Activated CD4-positive, alpha-beta memory T cell treated with anti-CD3 and anti-CD28 coated beads for 36 hours (primary cell): ENCODE data around the gene PLEKHF1. TPM values are rescaled to one million over a fixed set of nuclear protein-coding genes. Genes with fewer than 3 reads are reported as not detected.

Experiments used
- CTCF ChIA-PET: fragments of 350-600 bp; sonication (Branson Sonifier 250); formaldehyde crosslinking; loops from one replicate; lab custom pipeline; 2021; ENCODE audit warnings: antibody characterized with exemption, inconsistent platforms; lab: Charles Lee
- POLR2A ChIA-PET: fragments of 350-600 bp; sonication (Branson Sonifier 250); formaldehyde crosslinking; loops from one replicate; lab custom pipeline; 2021; ENCODE audit warnings: antibody characterized with exemption; lab: Charles Lee
- DNase-seq: peaks from one replicate; pipeline ENCODE4 v3.0.0-alpha.2; 2020
- H3K27ac Mint-ChIP-seq: one replicate; pipeline ENCODE4 v1.8.0; 2021; ENCODE audit warnings: mixed read lengths
- H3K27me3 Mint-ChIP-seq: one replicate; pipeline ENCODE4 v1.8.0; 2021; ENCODE audit warnings: mixed read lengths
- H3K36me3 Mint-ChIP-seq: one replicate; pipeline ENCODE4 v1.8.0; 2021; ENCODE audit warnings: mixed read lengths
- H3K4me1 Mint-ChIP-seq: one replicate; pipeline ENCODE4 v1.8.0; 2021; ENCODE audit warnings: low read depth, mixed read lengths
- H3K4me3 Mint-ChIP-seq: one replicate; pipeline ENCODE4 v1.8.0; 2021; ENCODE audit warnings: mild to moderate bottlenecking, mixed read lengths
- H3K9me3 Mint-ChIP-seq: one replicate; pipeline ENCODE4 v1.8.0; 2021; ENCODE audit warnings: mixed read lengths
- intact Hi-C: fragments of 100-400 bp; cut with micrococcal nuclease; formaldehyde crosslinking; loops from one replicate; pipeline ENCODE4 v1.15.1; 2023
- total RNA-seq, 2 experiments: library from RNA; stranded (reverse); gene quantifications; one replicate each; pipeline ENCODE4 v1.2.3, GENCODE V29; 2021

Gene PLEKHF1
- total RNA-seq, 2 experiments from 2014 or later = 23.6 to 24.3 TPM

DNA sequence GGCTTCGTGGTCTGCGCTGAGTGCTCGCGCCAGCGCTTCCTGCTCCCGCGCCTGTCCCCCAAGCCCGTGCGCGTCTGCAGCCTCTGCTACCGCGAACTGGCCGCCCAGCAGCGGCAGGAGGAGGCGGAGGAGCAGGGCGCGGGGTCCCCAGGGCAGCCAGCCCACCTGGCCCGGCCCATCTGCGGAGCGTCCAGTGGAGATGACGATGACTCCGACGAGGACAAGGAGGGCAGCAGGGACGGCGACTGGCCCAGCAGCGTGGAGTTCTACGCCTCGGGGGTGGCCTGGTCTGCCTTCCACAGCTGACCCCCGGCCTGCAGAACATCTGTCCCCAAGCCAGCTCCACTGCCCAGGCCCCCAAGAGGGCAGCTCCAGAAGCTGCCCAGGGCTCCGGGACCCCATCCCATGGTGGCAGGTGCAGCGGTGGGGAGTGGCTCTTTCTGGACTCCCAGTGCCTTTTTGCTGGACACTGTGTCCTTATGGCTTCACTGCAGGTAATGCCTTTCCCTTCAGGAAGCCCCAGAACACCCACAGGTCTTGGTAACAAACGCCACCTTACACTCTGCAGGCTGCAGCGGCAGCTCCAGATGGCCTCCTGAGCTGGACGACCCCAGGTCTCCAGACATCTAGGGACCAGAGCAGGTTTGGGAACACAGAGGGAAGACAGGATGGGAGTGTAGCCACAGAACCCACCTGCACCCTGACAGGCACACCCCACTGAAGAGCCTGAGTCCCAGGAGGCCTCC, 9.3 kb downstream of the PLEKHF1 start:
- no peak overlapping the region for H3K4me3 Mint-ChIP-seq
- POLR2A ChIA-PET = interaction anchor here (0.5 kb wide), 1 partner anchor 67 kb away, joined by 3 read pairs; no protein-coding TSS in a partner anchor
- H3K4me1 Mint-ChIP-seq = peaks cover 85% of the 10 kb centered on the region
- H3K27ac Mint-ChIP-seq = peak overlapping the region; percentile 18
- intact Hi-C loops = loop anchor here (5.0 kb wide), 1 partner anchor 1538 kb away; no protein-coding TSS in a partner anchor
- no peaks in the 10 kb centered on the region for H3K27me3 Mint-ChIP-seq
- peaks cover 55% of the 10 kb centered on the region for H3K36me3 Mint-ChIP-seq
- no peak for DNase-seq
- CTCF ChIA-PET = interaction anchor here (3.4 to 4.7 kb wide), 2 partner anchors 12 to 64 kb away, joined by 16 to 45 read pairs; no protein-coding TSS in a partner anchor
- H3K9me3 Mint-ChIP-seq = no peaks in the 10 kb centered on the region

DNA sequence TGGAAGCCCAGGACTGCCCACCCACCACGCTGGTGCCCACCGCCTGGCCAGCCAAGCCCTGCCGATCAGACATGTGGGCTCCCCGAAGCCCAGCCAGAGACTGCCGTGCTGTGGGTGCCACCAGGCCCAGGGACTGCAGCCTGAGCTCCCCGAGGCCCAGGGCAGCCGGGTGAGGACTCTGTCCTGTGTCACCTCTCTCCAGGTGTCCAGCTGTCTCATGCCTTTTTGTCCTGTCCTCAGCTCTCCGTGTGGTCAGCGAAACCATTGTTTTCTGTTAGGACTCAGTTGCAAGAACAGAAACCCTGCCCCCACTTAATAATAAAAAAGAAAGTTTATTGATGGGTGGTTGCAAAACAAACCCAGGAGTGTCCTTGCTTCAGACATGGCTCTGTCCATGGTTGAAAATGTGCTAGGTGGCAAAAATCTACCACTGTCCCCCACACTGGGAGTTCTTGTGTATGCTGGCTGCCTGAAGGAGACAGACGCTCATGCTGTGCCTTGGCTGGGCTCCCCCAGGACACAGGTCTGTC, 9.9 kb downstream of the PLEKHF1 start:
- Mint-ChIP-seq H3K4me1 (peaks cover 85% of the 10 kb centered on the region), H3K9me3 (no peaks in the 10 kb centered on the region), H3K36me3 (peaks cover 49% of the 10 kb centered on the region), H3K27ac (peak overlapping the region; percentile 64), H3K4me3 (no peak overlapping the region), H3K27me3 (no peaks in the 10 kb centered on the region)
- CTCF ChIA-PET = interaction anchor here (0.8 to 4.7 kb wide), 2 partner anchors 64 to 65 kb away, joined by 3 to 45 read pairs; no protein-coding TSS in a partner anchor
- POLR2A ChIA-PET = interaction anchor here (0.7 kb wide), 1 partner anchor 9 kb away, joined by 3 read pairs; no protein-coding TSS in a partner anchor
- intact Hi-C loops = no loop called here
- DNase-seq = no peak

DNA sequence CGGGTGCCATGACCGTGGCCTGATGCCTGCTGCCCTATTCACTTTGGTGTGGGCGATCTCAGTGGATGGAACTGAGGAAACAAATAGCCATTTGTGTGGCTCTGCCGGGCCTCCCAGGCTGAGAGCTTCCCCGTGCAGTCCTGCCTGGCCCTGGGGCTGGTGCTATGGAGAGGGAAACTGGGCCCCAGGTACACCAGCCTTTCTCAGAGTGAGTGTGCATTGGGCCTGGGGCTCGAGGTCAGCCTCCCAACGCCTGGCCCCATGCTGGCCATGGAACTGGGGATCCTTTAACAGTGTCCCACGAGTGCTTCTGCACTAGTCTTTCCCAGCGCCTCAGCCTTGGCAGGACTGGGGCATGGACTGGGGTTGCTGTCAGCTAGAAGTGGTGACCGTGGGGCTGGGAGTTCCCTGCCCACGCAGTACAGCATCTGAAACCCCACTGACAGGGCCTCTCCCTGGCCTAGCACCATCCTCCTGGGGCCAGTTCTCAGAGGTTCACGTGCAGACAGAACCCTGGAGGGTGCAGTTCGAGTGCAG, 10.5 kb downstream of the PLEKHF1 start:
- no peaks in the 10 kb centered on the region for H3K27me3 Mint-ChIP-seq
- H3K27ac Mint-ChIP-seq = peak overlapping the region; percentile 64
- intact Hi-C loops = no loop called here
- H3K36me3 Mint-ChIP-seq = peaks cover 46% of the 10 kb centered on the region
- POLR2A ChIA-PET = interaction anchor here (0.7 kb wide), 1 partner anchor 10 kb away, joined by 3 read pairs; no protein-coding TSS in a partner anchor
- H3K4me1 Mint-ChIP-seq = peaks cover 85% of the 10 kb centered on the region
- H3K9me3 Mint-ChIP-seq = no peaks in the 10 kb centered on the region
- no peak for DNase-seq
- no peak overlapping the region for H3K4me3 Mint-ChIP-seq
- CTCF ChIA-PET = interaction anchor here (0.8 kb wide), 1 partner anchor 65 kb away, joined by 3 read pairs; no protein-coding TSS in a partner anchor

GRCh38 chr19:29676586-29676985, 11.3 kb downstream of the PLEKHF1 start:
- Mint-ChIP-seq H3K27ac (peak overlapping the region; percentile 61), H3K4me1 (peaks cover 85% of the 10 kb centered on the region), H3K4me3 (no peak overlapping the region), H3K9me3 (no peaks in the 10 kb centered on the region), H3K36me3 (peaks cover 37% of the 10 kb centered on the region), H3K27me3 (no peaks in the 10 kb centered on the region)
- POLR2A ChIA-PET = interaction anchor here (6.3 kb wide), 1 partner anchor 9 kb away, joined by 37 read pairs; the partner anchor contains the start of gene PLEKHF1
- no peak for DNase-seq
- intact Hi-C loops = no loop called here
- CTCF ChIA-PET = interaction anchor here (1.9 to 4.2 kb wide), 2 partner anchors 9 to 66 kb away, joined by 11 to 21 read pairs; no protein-coding TSS in a partner anchor

DNA sequence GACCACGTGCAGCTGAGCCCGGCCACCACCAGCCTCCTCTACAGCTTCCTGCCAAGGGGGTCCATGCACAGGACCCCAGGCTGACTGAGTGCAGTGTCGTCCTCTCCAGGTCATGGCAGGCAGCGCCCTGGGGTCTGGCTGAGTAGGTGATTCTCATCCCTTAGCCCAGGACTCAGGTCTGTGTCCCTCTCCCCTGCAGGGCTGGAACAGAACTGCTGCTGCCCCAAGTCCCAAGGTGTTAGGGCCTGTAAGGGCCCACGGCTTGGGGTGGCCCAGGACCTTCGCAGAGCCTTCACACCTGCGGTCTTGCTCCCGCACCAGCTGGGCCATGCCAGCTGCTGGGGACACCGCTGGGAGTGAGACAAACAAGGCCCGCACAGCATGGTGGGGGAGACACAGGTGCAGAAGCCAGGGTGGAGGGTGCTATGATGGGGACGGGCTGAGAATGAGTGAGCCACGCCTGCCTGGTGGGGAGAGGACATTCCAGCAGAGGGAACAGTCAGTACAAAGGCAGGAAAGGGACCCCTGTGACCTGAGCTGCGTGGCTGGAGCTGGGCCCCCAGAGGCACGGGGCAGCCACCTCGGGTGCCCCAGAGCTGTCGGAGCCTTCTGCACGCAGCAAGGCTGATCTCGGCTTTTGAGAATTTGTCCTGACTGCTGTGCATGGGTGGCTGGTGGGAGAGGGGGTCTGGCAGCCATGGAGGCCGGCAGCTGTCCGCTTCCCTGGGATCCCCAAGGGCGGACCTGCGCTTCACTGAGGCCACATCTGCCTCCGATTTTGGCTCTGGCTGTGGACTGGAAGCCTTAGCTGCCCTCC, 11.9 kb downstream of the PLEKHF1 start:
- peaks cover 33% of the 10 kb centered on the region for H3K36me3 Mint-ChIP-seq
- ChIA-PET CTCF (interaction anchor here (0.7 to 4.2 kb wide), 5 partner anchors 9 to 66 kb away, joined by 3 to 21 read pairs (median 8); partner anchors contain the start of gene C19orf12), POLR2A (interaction anchor here (1.5 to 6.3 kb wide), 2 partner anchors 10 to 67 kb away, joined by 3 to 37 read pairs; partner anchors contain the start of gene PLEKHF1)
- no peak for DNase-seq
- H3K27me3 Mint-ChIP-seq = no peaks in the 10 kb centered on the region
- no peak overlapping the region for H3K4me3 Mint-ChIP-seq
- H3K4me1 Mint-ChIP-seq = peaks cover 80% of the 10 kb centered on the region
- H3K9me3 Mint-ChIP-seq = no peaks in the 10 kb centered on the region
- intact Hi-C loops = no loop called here
- peak overlapping the region; percentile 61 for H3K27ac Mint-ChIP-seq

GRCh38 chr19:29678484-29679106, 13.3 kb downstream of the PLEKHF1 start:
- Mint-ChIP-seq H3K27ac (no peak overlapping the region), H3K4me3 (no peak overlapping the region), H3K9me3 (no peaks in the 10 kb centered on the region), H3K4me1 (peaks cover 71% of the 10 kb centered on the region), H3K27me3 (no peaks in the 10 kb centered on the region), H3K36me3 (peaks cover 25% of the 10 kb centered on the region)
- intact Hi-C loops = no loop called here
- DNase-seq = no peak
- CTCF ChIA-PET = interaction anchor here (0.6 to 4.2 kb wide), 7 partner anchors 10 to 68 kb away, joined by 3 to 21 read pairs (median 3); partner anchors contain the start of gene PLEKHF1
- POLR2A ChIA-PET = interaction anchor here (0.8 to 6.3 kb wide), 4 partner anchors 8 to 72 kb away, joined by 3 to 37 read pairs (median 5); partner anchors contain the start of genes PLEKHF1 and POP4

DNA sequence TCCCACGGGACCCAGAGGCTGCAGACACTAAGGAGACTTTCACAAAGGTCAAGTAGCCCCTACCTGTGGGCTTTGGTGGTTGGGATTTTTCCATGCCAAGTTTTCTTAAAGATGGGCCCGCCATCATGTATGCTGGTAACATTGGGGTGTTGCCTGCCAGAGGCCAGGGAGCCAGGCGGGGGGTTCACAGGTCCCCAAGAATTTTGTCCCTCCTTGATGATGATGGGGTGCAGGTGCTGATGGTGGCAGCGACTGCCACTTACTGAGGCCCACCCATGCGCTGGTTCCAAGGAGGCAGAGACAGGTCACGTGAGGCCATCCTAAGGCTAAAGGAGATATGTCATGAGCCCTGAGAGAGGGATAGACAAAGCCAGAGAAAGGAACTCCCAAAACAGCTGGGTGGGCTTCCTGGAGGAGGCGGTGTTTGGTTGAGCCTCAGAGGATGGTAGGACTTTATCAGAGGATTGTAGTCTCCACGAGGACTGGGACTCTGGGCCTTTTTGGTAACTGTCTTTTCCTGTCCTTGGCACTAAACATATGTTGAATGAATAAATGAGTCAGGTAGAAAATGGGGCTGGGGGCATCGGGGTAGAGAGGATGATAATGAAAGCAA, 14.4 kb downstream of the PLEKHF1 start:
- no peaks in the 10 kb centered on the region for H3K9me3 Mint-ChIP-seq
- CTCF ChIA-PET = interaction anchor here (0.8 to 4.2 kb wide), 8 partner anchors 8 to 69 kb away, joined by 3 to 21 read pairs (median 6); partner anchors contain the start of gene PLEKHF1

GRCh38 chr19:29680447-29680846, 15.2 kb downstream of the PLEKHF1 start:
- Mint-ChIP-seq H3K4me1 (peaks cover 58% of the 10 kb centered on the region), H3K9me3 (no peaks in the 10 kb centered on the region), H3K4me3 (peak overlapping the region; percentile 63), H3K27me3 (no peaks in the 10 kb centered on the region), H3K27ac (peak overlapping the region; percentile 89), H3K36me3 (peaks cover 13% of the 10 kb centered on the region)
- intact Hi-C loops = loop anchor here (1.0 kb wide), 2 partner anchors 9 to 13 kb away; no protein-coding TSS in a partner anchor
- POLR2A ChIA-PET = interaction anchor here (2.2 to 6.3 kb wide), 2 partner anchors 8 to 13 kb away, joined by 16 to 37 read pairs; partner anchors contain the start of gene PLEKHF1
- DNase-seq = peak; percentile 94
- CTCF ChIA-PET = interaction anchor here (0.8 to 4.2 kb wide), 9 partner anchors 9 to 69 kb away, joined by 3 to 21 read pairs (median 7); partner anchors contain the start of genes C19orf12 and PLEKHF1

More for the DNA sequence above, 14.4 kb downstream of the PLEKHF1 start:
- Mint-ChIP-seq H3K4me3 (peak overlapping the region; percentile 4), H3K27ac (peak overlapping the region; percentile 90), H3K36me3 (peaks cover 17% of the 10 kb centered on the region), H3K4me1 (peaks cover 66% of the 10 kb centered on the region), H3K27me3 (no peaks in the 10 kb centered on the region)
- intact Hi-C loops = loop anchor here (1.0 kb wide), 2 partner anchors 8 to 12 kb away; no protein-coding TSS in a partner anchor
- DNase-seq = no peak
- POLR2A ChIA-PET = interaction anchor here (1.9 to 6.3 kb wide), 2 partner anchors 12 to 73 kb away, joined by 7 to 37 read pairs; partner anchors contain the start of genes PLEKHF1 and POP4

- ChIA-PET POLR2A (interaction anchor here (2.2 to 6.3 kb wide), 2 partner anchors 9 to 14 kb away, joined by 16 to 37 read pairs; partner anchors contain the start of gene PLEKHF1), CTCF (interaction anchor here (1.3 to 2.6 kb wide), 7 partner anchors 9 to 70 kb away, joined by 3 to 11 read pairs (median 8); partner anchors contain the start of genes C19orf12 and PLEKHF1)
- Mint-ChIP-seq H3K4me3 (peak overlapping the region; percentile 63), H3K36me3 (peaks cover 8% of the 10 kb centered on the region), H3K27ac (peak overlapping the region; percentile 89), H3K9me3 (no peaks in the 10 kb centered on the region), H3K4me1 (peaks cover 53% of the 10 kb centered on the region), H3K27me3 (no peaks in the 10 kb centered on the region)
- DNase-seq = no peak
- intact Hi-C loops = loop anchor here (1.0 kb wide), 2 partner anchors 10 to 14 kb away; no protein-coding TSS in a partner anchor
These were observed 15.7 kb downstream of the PLEKHF1 start for GRCh38 chr19:29680937-29681336.
